ENCODE measurements around the gene MEX3A. TPM values are rescaled to one million over a fixed set of nuclear protein-coding genes. Genes with fewer than 3 reads are reported as not detected.
A peak's percentile ranks its signal among the peaks of the same experiment; 100 is the strongest.

Gene MEX3A
- total RNA-seq, 4 donors from 2014 or later: under 0.01 to 1.2 (median 0.43) TPM

- Histone ChIP-seq H3K27me3 (no peaks in the 10 kb centered on the region), H3K4me3 (peak overlapping the region in 3 of 4 donors; percentile 41 to 58 (median 49)), H3K27ac (peak overlapping the region in 1 of 4 donors; percentile 69), H3K4me1 (peaks cover 0 to 26% (median 3%) of the 10 kb centered on the region in 4 donors), H3K9me3 (no peaks in the 10 kb centered on the region), H3K36me3 (no peaks in the 10 kb centered on the region)
- WGBS, 2 donors: 48 to 53% methylated on average over 4 of the region's 4 CpGs
- DNase-seq (ENCODE audit: low spot score in 2 of 2): no peak
- TF ChIP-seq CTCF (IDR thresholded peaks at IDR 0.05) (no peak), EP300 (IDR thresholded peaks at IDR 0.05) (no peak), POLR2A (IDR thresholded peaks at IDR 0.05) (no peak)
Measured at GRCh38 chr1:156075775-156076204, 6.5 kb downstream of the MEX3A start.

GRCh38 chr1:156075162-156075561 is 7.1 kb downstream of the MEX3A start:
- Histone ChIP-seq H3K36me3 (no peaks in the 10 kb centered on the region), H3K27ac (no peak overlapping the region), H3K27me3 (no peaks in the 10 kb centered on the region), H3K4me1 (peaks cover 0 to 19% (median 3%) of the 10 kb centered on the region in 4 donors), H3K4me3 (no peak overlapping the region), H3K9me3 (no peaks in the 10 kb centered on the region)
- 44 to 59% methylated on average over 3 of the region's 3 CpGs for WGBS, 2 donors
- TF ChIP-seq EP300 (IDR thresholded peaks at IDR 0.05): no peak
- no peak for TF ChIP-seq CTCF (IDR thresholded peaks at IDR 0.05)
- no peak for TF ChIP-seq POLR2A (IDR thresholded peaks at IDR 0.05)
- no peak for DNase-seq (ENCODE audit: low spot score in 2 of 2)

GRCh38 chr1:156074661-156075060 is 7.6 kb downstream of the MEX3A start:
- 48 to 53% methylated on average over 8 of the region's 8 CpGs for WGBS, 2 donors

GRCh38 chr1:156073740-156074139 is 8.5 kb downstream of the MEX3A start:
- WGBS, 2 donors: 38 to 45% methylated on average over 5 of the region's 5 CpGs

More at GRCh38 chr1:156074661-156075060, 7.6 kb downstream of the MEX3A start:
- no peak for TF ChIP-seq CTCF (IDR thresholded peaks at IDR 0.05)
- no peak for TF ChIP-seq EP300 (IDR thresholded peaks at IDR 0.05)
- no peak for TF ChIP-seq POLR2A (IDR thresholded peaks at IDR 0.05)
- Histone ChIP-seq H3K27me3 (no peaks in the 10 kb centered on the region), H3K36me3 (no peaks in the 10 kb centered on the region), H3K27ac (no peak overlapping the region), H3K9me3 (no peaks in the 10 kb centered on the region), H3K4me3 (no peak overlapping the region), H3K4me1 (peaks cover 0 to 19% (median 3%) of the 10 kb centered on the region in 4 donors)
- no peak for DNase-seq (ENCODE audit: low spot score in 2 of 2)

More at GRCh38 chr1:156073740-156074139, 8.5 kb downstream of the MEX3A start:
- Histone ChIP-seq H3K4me3 (no peak overlapping the region), H3K4me1 (peaks cover 0 to 19% (median 3%) of the 10 kb centered on the region in 4 donors), H3K27me3 (no peaks in the 10 kb centered on the region), H3K36me3 (no peaks in the 10 kb centered on the region), H3K9me3 (no peaks in the 10 kb centered on the region), H3K27ac (no peak overlapping the region)
- no peak for DNase-seq (ENCODE audit: low spot score in 2 of 2)
- TF ChIP-seq CTCF (IDR thresholded peaks at IDR 0.05): no peak
- no peak for TF ChIP-seq POLR2A (IDR thresholded peaks at IDR 0.05)
- no peak for TF ChIP-seq EP300 (IDR thresholded peaks at IDR 0.05)

Data from tibial nerve (tissue), 4 donors.